Activated CD4-positive, alpha-beta memory T cell treated with anti-CD3 and anti-CD28 coated beads for 36 hours (primary cell): Measurements from ENCODE around the gene DLG2. TPM values are rescaled to one million over a fixed set of nuclear protein-coding genes. Genes with fewer than 3 reads are reported as not detected.
"Not testable (repeated sequence)": the region's sequence is repeated elsewhere in the genome, so short reads cannot be mapped to it uniquely, and the experiment has no call there.

Source experiments
- CTCF ChIA-PET: fragments of 350-600 bp; sonication (Branson Sonifier 250); formaldehyde crosslinking; loops from one replicate; lab custom pipeline; 2021; ENCODE audit warnings: antibody characterized with exemption, inconsistent platforms; lab: Charles Lee
- POLR2A ChIA-PET: fragments of 350-600 bp; sonication (Branson Sonifier 250); formaldehyde crosslinking; loops from one replicate; lab custom pipeline; 2021; ENCODE audit warnings: antibody characterized with exemption; lab: Charles Lee
- DNase-seq: peaks from one replicate; pipeline ENCODE4 v3.0.0-alpha.2; 2020
- H3K27ac Mint-ChIP-seq: one replicate; pipeline ENCODE4 v1.8.0; 2021; ENCODE audit warnings: mixed read lengths
- H3K27me3 Mint-ChIP-seq: one replicate; pipeline ENCODE4 v1.8.0; 2021; ENCODE audit warnings: mixed read lengths
- H3K36me3 Mint-ChIP-seq: one replicate; pipeline ENCODE4 v1.8.0; 2021; ENCODE audit warnings: mixed read lengths
- H3K4me1 Mint-ChIP-seq: one replicate; pipeline ENCODE4 v1.8.0; 2021; ENCODE audit warnings: low read depth, mixed read lengths
- H3K4me3 Mint-ChIP-seq: one replicate; pipeline ENCODE4 v1.8.0; 2021; ENCODE audit warnings: mild to moderate bottlenecking, mixed read lengths
- H3K9me3 Mint-ChIP-seq: one replicate; pipeline ENCODE4 v1.8.0; 2021; ENCODE audit warnings: mixed read lengths
- intact Hi-C: fragments of 100-400 bp; cut with micrococcal nuclease; formaldehyde crosslinking; loops from one replicate; pipeline ENCODE4 v1.15.1; 2023
- total RNA-seq, 2 experiments: library from RNA; stranded (reverse); gene quantifications; one replicate each; pipeline ENCODE4 v1.2.3, GENCODE V29; 2021

The DLG2 gene
- total RNA-seq, 2 experiments from 2014 or later, result 1.7 to 2.1 TPM

DNA sequence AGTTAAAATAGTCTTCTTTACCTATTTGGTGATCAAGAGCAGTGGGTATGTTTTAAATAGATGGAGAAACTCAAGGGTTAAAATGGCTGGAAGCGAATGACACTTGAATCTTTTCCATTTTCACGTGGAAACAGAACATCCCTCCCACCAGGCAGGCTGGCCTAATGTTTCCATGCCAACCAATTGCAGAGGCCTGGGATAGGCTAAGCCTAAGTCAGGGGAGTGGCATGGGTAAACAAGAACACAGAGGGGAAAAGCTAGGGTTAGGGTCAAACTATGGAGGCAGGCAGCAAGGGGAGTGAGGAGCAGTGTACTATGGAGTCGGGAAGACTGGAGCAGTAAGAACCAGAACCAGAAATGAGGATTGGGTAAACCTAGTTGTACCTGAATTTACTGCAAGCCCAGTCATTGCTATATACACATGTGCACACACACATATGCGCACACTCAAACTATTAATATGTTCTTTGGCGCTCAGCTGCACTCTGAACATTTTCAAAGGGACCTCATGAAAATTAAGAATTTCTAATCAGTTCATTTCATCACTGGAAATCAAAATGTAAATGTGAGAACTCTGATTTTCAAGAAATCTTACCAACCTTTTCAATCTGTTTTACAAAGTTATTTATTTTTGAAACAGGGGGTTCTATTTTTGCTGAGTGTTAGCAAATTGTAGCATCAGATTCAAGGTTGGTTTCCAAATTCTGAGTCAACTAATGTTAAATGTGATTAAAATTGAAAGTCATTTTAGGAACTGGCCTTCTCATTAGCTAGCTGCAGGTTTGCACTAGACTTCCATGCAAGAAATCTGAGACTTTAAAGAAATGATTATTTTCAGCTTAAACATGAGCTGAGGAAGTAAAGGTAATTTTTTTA, 2014.0 kb downstream of the DLG2 start:
- no peak overlapping the region for H3K4me3 Mint-ChIP-seq
- no peaks in the 10 kb centered on the region for H3K36me3 Mint-ChIP-seq

DNA sequence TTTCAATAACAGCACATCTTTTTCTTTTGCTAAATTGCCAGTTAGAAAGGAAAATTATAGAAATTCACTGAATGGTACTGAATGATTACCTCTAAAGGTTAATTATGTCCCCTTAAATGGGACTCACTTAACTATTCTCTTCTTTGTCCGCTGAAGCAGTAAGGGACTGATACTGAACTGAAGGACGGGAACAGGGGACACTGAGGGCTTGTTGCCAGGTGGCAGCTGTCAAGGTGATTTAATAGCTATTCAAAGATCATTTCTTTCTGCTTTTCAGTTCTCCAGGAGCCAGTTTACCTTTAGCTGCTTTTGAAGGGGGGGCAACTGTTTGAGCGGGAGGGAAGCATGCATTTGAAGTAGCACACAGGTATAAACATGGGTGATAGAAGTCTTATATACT, 2015.5 kb downstream of the DLG2 start:
- intact Hi-C loops, result no loop called here
- Mint-ChIP-seq H3K9me3 (no peaks in the 10 kb centered on the region), H3K4me3 (no peak overlapping the region), H3K36me3 (no peaks in the 10 kb centered on the region), H3K27ac (no peak overlapping the region), H3K27me3 (no peaks in the 10 kb centered on the region), H3K4me1 (no peaks in the 10 kb centered on the region)
- ChIA-PET CTCF (no interaction called here), POLR2A (no interaction called here)
- DNase-seq, result no peak

More for the DNA sequence above, 2014.0 kb downstream of the DLG2 start:
- ChIA-PET POLR2A (no interaction called here), CTCF (no interaction called here)
- Mint-ChIP-seq H3K27me3 (no peaks in the 10 kb centered on the region), H3K27ac (no peak overlapping the region), H3K4me1 (no peaks in the 10 kb centered on the region), H3K9me3 (no peaks in the 10 kb centered on the region)
- intact Hi-C loops, result no loop called here
- DNase-seq, result no peak

DNA sequence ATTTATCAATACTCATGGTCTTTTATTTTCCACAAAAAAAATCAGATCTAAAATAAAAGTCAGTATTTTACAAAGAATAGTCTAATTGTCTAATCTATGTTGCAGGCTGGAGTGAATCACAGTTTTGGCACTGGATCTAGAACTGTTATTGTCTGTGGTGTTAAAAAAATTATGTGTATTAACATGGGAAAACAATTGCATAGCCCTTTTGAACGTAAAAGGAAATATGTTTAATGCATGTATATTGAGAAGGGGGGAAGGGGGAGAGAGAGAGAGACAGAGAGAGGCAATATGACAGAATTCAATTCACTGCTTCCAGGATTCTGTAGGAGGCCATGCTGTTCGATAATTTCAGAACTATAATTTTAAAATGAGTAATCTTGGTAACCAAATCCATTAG, 2016.1 kb downstream of the DLG2 start:
- intact Hi-C loops, result no loop called here
- Mint-ChIP-seq H3K4me3 (no peak overlapping the region), H3K9me3 (no peaks in the 10 kb centered on the region), H3K27me3 (no peaks in the 10 kb centered on the region), H3K4me1 (no peaks in the 10 kb centered on the region), H3K27ac (no peak overlapping the region), H3K36me3 (no peaks in the 10 kb centered on the region)
- no peak for DNase-seq
- ChIA-PET CTCF (no interaction called here), POLR2A (no interaction called here)

DNA sequence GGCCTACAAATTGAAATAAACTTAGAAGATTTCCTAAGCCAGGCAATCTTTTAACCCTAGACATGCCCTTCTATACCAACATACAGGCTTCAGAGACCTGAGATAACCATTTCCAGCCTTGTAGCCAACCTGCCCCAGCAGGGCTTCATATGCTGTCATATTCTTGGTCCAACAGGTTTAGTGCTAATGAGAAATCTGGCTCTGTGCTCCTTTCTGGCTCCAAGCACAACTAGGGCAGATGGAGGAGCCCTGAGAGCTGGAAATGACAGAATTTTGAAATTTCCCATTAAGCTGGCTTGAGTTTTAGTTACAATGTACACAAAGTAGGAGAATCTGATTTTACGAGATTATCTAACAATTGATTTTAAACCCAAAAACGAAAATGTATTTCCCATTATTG, 2018.0 kb downstream of the DLG2 start:
- H3K4me3 Mint-ChIP-seq, result no peak overlapping the region
- no peaks in the 10 kb centered on the region for H3K4me1 Mint-ChIP-seq
- H3K9me3 Mint-ChIP-seq, result no peaks in the 10 kb centered on the region
- no peak overlapping the region for H3K27ac Mint-ChIP-seq
- H3K36me3 Mint-ChIP-seq, result no peaks in the 10 kb centered on the region
- DNase-seq, result no peak
- H3K27me3 Mint-ChIP-seq, result no peaks in the 10 kb centered on the region
- ChIA-PET POLR2A (no interaction called here), CTCF (no interaction called here)
- intact Hi-C loops, result no loop called here

DNA sequence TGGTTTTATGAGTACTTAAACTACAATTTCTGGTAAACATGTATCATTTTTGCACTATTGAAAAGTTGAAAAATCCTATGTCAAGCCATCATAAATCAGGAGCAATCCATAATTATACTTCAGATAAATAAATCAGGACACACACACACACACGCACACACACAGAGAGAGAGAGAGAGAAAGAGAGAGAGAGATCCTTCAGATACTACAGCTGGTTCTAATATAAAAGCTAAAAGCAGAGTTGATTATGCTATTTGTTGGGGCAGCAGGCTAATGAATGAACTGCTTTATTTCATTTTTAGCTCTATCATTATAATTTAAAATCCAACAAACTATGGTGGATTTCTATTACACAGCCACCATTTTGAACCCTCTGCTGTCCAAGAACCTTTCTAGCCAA, 2018.6 kb downstream of the DLG2 start:
- intact Hi-C loops, result no loop called here

GRCh38 chr11:83601914-83602527, 2025.1 kb downstream of the DLG2 start:
- Mint-ChIP-seq H3K9me3 (no peaks in the 10 kb centered on the region), H3K27ac (no peak overlapping the region), H3K4me1 (no peaks in the 10 kb centered on the region), H3K4me3 (no peak overlapping the region), H3K27me3 (no peaks in the 10 kb centered on the region), H3K36me3 (no peaks in the 10 kb centered on the region)
- ChIA-PET POLR2A (no interaction called here), CTCF (no interaction called here)
- DNase-seq, result no peak
- intact Hi-C loops, result no loop called here

More for the DNA sequence above, 2018.6 kb downstream of the DLG2 start:
- no peak for DNase-seq
- CTCF ChIA-PET, result no interaction called here
- no peaks in the 10 kb centered on the region for H3K27me3 Mint-ChIP-seq
- no peaks in the 10 kb centered on the region for H3K36me3 Mint-ChIP-seq
- H3K27ac Mint-ChIP-seq, result no peak overlapping the region
- POLR2A ChIA-PET, result no interaction called here
- H3K4me1 Mint-ChIP-seq, result no peaks in the 10 kb centered on the region
- H3K9me3 Mint-ChIP-seq, result no peaks in the 10 kb centered on the region
- no peak overlapping the region for H3K4me3 Mint-ChIP-seq

DNA sequence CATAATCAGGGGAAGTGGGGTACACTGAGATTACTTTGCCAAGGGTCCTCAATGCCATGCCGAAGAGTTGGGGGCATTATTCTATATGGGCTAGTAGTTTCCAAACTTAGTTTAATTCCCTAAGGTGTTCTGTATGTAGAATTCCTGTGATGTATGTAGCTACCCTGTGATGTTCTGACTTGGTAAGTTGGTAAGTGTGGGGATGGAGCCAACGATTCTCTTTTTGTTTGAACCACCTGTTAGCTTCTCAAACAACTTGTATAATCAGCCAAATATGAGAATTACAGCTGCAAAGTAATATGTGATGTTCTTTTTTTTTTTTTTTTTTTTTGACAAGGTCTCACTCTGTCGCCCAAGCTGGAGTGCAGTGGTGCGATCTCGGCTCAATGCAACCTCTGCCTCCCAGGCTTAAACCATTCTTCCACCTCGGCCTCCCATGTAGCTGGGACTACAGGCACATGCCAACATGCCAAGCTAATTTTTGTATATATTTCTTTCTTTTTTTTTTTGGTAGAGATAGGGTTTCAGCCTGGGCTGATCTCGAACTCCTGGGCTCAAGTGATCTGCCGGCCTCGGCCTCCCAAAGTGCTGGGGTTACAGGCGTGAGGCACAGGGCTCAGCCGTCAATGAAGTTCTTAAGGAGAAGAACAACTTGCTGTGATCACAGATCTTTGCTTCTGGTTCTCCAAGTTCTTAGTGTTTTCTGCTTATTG, 2025.8 kb downstream of the DLG2 start:
- Mint-ChIP-seq H3K36me3 (no peaks in the 10 kb centered on the region), H3K4me3 (no peak overlapping the region), H3K9me3 (no peaks in the 10 kb centered on the region), H3K27ac (no peak overlapping the region), H3K4me1 (no peaks in the 10 kb centered on the region), H3K27me3 (no peaks in the 10 kb centered on the region)
- intact Hi-C loops, result no loop called here
- ChIA-PET CTCF (no interaction called here), POLR2A (no interaction called here)
- DNase-seq, result no peak

DNA sequence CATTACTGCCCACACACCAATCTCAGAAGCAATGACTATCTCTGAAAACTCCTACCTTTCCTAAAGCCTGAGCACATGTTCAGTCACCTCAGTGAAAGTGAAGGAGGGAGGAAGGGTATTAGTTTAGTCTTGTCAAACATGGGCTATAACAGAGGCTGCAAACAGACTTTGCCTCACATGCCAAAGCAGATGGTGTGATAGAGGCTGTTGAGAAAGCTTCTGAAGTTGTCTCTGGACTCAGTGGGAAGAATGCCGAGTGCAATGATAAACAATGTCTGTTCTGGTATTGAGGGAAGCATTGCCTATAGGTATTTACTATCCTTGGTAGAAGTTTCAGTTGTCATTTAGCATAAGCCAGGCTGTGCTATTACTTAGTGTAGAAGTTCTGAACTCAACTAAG, 2026.5 kb downstream of the DLG2 start:
- Mint-ChIP-seq H3K4me3 (no peak overlapping the region), H3K9me3 (no peaks in the 10 kb centered on the region), H3K27ac (no peak overlapping the region), H3K4me1 (no peaks in the 10 kb centered on the region), H3K36me3 (no peaks in the 10 kb centered on the region), H3K27me3 (no peaks in the 10 kb centered on the region)
- CTCF ChIA-PET, result no interaction called here
- intact Hi-C loops, result no loop called here
- DNase-seq, result no peak
- POLR2A ChIA-PET, result no interaction called here

DNA sequence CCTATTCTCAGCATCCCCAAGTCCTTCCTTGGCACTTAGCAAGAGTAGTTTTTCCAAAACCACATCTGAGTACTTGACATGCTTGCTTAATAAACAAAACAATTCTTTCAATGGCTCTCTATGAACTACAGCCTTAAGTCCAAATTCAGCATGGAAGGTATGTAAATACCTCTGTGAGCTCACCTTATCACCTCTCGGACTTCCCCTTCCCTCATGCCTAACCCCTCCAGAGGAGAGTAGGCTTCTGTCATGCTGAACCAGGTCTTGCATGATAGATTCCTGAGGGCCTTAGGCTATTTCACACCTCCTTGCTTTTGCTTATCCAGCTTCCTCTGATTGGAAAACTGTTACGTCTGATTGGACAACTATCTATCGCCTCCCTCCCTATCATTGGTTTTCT, 2028.1 kb downstream of the DLG2 start:
- no peaks in the 10 kb centered on the region for H3K36me3 Mint-ChIP-seq
- H3K4me3 Mint-ChIP-seq, result no peak overlapping the region
- H3K27ac Mint-ChIP-seq, result no peak overlapping the region
- H3K27me3 Mint-ChIP-seq, result no peaks in the 10 kb centered on the region
- ChIA-PET CTCF (interaction anchor here (1.0 kb wide), 1 partner anchor 308 kb away, joined by 3 read pairs; no protein-coding TSS in a partner anchor), POLR2A (no interaction called here)
- no peak for DNase-seq
- H3K4me1 Mint-ChIP-seq, result no peaks in the 10 kb centered on the region
- no peaks in the 10 kb centered on the region for H3K9me3 Mint-ChIP-seq
- intact Hi-C loops, result no loop called here

- CTCF ChIA-PET, H3K9me3 Mint-ChIP-seq, DNase-seq, intact Hi-C loops, H3K27ac Mint-ChIP-seq, H3K4me3 Mint-ChIP-seq, H3K27me3 Mint-ChIP-seq, H3K4me1 Mint-ChIP-seq, H3K36me3 Mint-ChIP-seq, POLR2A ChIA-PET: not testable (repeated sequence)
These were observed 2039.3 kb downstream of the DLG2 start for GRCh38 chr11:83587797-83588196.

DNA sequence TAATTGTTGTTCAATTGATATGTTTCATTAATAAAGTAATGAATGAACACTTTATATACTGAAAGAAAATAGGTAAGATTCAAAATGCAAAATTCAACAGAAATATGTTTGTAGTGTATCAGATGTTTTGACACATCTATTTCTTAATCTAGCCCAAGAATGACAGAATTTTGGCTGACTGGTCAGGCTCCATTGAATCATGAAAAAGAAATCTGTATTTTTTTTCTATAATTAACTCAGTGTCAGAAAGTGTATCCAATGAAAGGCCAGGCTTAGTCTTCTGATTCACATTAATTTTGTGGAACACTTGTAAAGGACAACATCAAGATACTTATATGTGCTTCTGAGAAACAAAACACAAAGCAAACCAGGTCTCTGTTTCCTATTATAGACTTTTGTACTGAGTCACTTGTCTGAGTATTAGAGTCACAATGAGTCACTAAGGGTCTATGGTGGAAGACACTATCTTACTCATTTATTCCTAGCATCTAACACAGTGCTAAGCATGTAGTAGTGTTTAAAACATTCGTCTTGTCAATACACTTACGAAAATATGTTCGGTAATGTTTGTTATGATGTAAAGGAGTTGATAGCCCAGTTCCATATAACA, 2043.3 kb downstream of the DLG2 start:
- no peaks in the 10 kb centered on the region for H3K4me1 Mint-ChIP-seq
- no peaks in the 10 kb centered on the region for H3K9me3 Mint-ChIP-seq
- DNase-seq, result no peak
- intact Hi-C loops, result loop anchor here (1.0 kb wide), 1 partner anchor 40 kb away; no protein-coding TSS in a partner anchor
- POLR2A ChIA-PET, result no interaction called here
- CTCF ChIA-PET, result no interaction called here
- H3K4me3 Mint-ChIP-seq, result no peak overlapping the region
- H3K27me3 Mint-ChIP-seq, result peaks cover 3% of the 10 kb centered on the region
- no peaks in the 10 kb centered on the region for H3K36me3 Mint-ChIP-seq
- no peak overlapping the region for H3K27ac Mint-ChIP-seq

DNA sequence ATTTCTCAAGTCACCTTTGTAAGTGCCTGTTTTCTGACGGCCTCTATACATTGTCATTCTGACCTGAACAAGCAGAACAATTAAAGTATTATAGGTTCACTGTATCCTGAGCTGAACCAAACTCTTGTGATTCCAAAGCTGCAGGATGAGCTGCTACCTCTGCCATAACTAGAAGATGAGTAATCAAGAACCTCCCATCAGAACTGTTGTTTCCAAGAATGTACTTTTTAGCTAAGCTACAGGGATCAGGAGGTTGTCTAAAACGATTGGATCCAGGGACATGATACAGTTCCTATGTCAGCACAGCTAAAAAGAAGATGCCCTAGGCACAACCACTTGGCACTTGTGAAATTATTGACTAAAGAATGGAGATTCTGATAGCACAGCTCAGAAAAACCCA, 2052.6 kb downstream of the DLG2 start:
- H3K27ac Mint-ChIP-seq, result no peak overlapping the region
- H3K4me1 Mint-ChIP-seq, result no peaks in the 10 kb centered on the region
- H3K36me3 Mint-ChIP-seq, result no peaks in the 10 kb centered on the region
- no peak overlapping the region for H3K4me3 Mint-ChIP-seq
- H3K27me3 Mint-ChIP-seq, result no peaks in the 10 kb centered on the region
- ChIA-PET CTCF (no interaction called here), POLR2A (no interaction called here)
- DNase-seq, result no peak
- intact Hi-C loops, result no loop called here
- no peaks in the 10 kb centered on the region for H3K9me3 Mint-ChIP-seq
